ENCODE data around the gene RASA1.
A peak's percentile ranks its signal among the peaks of the same experiment; 100 is the strongest.

The RASA1 gene

GRCh38 chr5:87340716-87341115, 73.0 kb downstream of the RASA1 start:
- Mint-ChIP-seq H3K4me3 (peak overlapping the region; percentile 58), H3K4me1 (peaks cover 26% of the 10 kb centered on the region)
- DNase-seq (ENCODE audit: low spot score in 2 of 2), result no peak

GRCh38 chr5:87347272-87347671, 79.6 kb downstream of the RASA1 start:
- Mint-ChIP-seq H3K27me3 (no peaks in the 10 kb centered on the region), H3K36me3 (ENCODE audit: insufficient read depth) (peaks cover 13% of the 10 kb centered on the region), H3K27ac (ENCODE audit: low read depth) (no peak overlapping the region), H3K9me3 (no peaks in the 10 kb centered on the region), H3K4me3 (no peak overlapping the region), H3K4me1 (peaks cover 4% of the 10 kb centered on the region)
- no peak for DNase-seq (ENCODE audit: low spot score in 2 of 2)
- no peak for ATAC-seq (replicated peaks; ENCODE audit: extremely low read depth, poor library complexity, severe bottlenecking)

More at GRCh38 chr5:87340716-87341115, 73.0 kb downstream of the RASA1 start:
- Mint-ChIP-seq H3K36me3 (ENCODE audit: insufficient read depth) (peaks cover 10% of the 10 kb centered on the region), H3K27ac (ENCODE audit: low read depth) (peak overlapping the region; percentile 90), H3K9me3 (no peaks in the 10 kb centered on the region), H3K27me3 (no peaks in the 10 kb centered on the region)
- peak; percentile 94 for ATAC-seq (replicated peaks; ENCODE audit: extremely low read depth, poor library complexity, severe bottlenecking)

GRCh38 chr5:87347841-87348240, 80.2 kb downstream of the RASA1 start:
- no peaks in the 10 kb centered on the region for H3K27me3 Mint-ChIP-seq
- DNase-seq (ENCODE audit: low spot score in 2 of 2) (no peak), ATAC-seq (replicated peaks; ENCODE audit: extremely low read depth, poor library complexity, severe bottlenecking) (no peak)
- peaks cover 12% of the 10 kb centered on the region for H3K36me3 Mint-ChIP-seq (ENCODE audit: insufficient read depth)
- H3K4me3 Mint-ChIP-seq, result no peak overlapping the region
- no peak overlapping the region for H3K27ac Mint-ChIP-seq (ENCODE audit: low read depth)
- no peaks in the 10 kb centered on the region for H3K9me3 Mint-ChIP-seq
- H3K4me1 Mint-ChIP-seq, result no peaks in the 10 kb centered on the region

- Mint-ChIP-seq H3K36me3 (ENCODE audit: insufficient read depth) (peaks cover 18% of the 10 kb centered on the region), H3K27ac (ENCODE audit: low read depth) (no peak overlapping the region), H3K4me1 (peaks cover 24% of the 10 kb centered on the region), H3K4me3 (no peak overlapping the region), H3K27me3 (no peaks in the 10 kb centered on the region), H3K9me3 (no peaks in the 10 kb centered on the region)
- no peak for ATAC-seq (replicated peaks; ENCODE audit: extremely low read depth, poor library complexity, severe bottlenecking)
- no peak for DNase-seq (ENCODE audit: low spot score in 2 of 2)
Measured at GRCh38 chr5:87354496-87354895, 86.8 kb downstream of the RASA1 start.

- Mint-ChIP-seq H3K36me3 (ENCODE audit: insufficient read depth) (peaks cover 17% of the 10 kb centered on the region), H3K4me3 (no peak overlapping the region), H3K4me1 (peaks cover 22% of the 10 kb centered on the region), H3K9me3 (no peaks in the 10 kb centered on the region), H3K27ac (ENCODE audit: low read depth) (peak overlapping the region; percentile 18), H3K27me3 (no peaks in the 10 kb centered on the region)
- ATAC-seq (replicated peaks; ENCODE audit: extremely low read depth, poor library complexity, severe bottlenecking) (no peak), DNase-seq (ENCODE audit: low spot score in 2 of 2) (no peak)
Measured at GRCh38 chr5:87359106-87359505, 91.4 kb downstream of the RASA1 start.

GRCh38 chr5:87360132-87360531, 92.4 kb downstream of the RASA1 start:
- H3K27me3 Mint-ChIP-seq, result no peaks in the 10 kb centered on the region
- no peak overlapping the region for H3K4me3 Mint-ChIP-seq
- peaks cover 17% of the 10 kb centered on the region for H3K36me3 Mint-ChIP-seq (ENCODE audit: insufficient read depth)
- DNase-seq (ENCODE audit: low spot score in 2 of 2) (no peak), ATAC-seq (replicated peaks; ENCODE audit: extremely low read depth, poor library complexity, severe bottlenecking) (no peak)
- peaks cover 21% of the 10 kb centered on the region for H3K4me1 Mint-ChIP-seq
- H3K9me3 Mint-ChIP-seq, result no peaks in the 10 kb centered on the region
- H3K27ac Mint-ChIP-seq (ENCODE audit: low read depth), result no peak overlapping the region

- Mint-ChIP-seq H3K4me3 (no peak overlapping the region), H3K36me3 (ENCODE audit: insufficient read depth) (peaks cover 15% of the 10 kb centered on the region), H3K4me1 (peaks cover 21% of the 10 kb centered on the region), H3K27me3 (no peaks in the 10 kb centered on the region), H3K9me3 (no peaks in the 10 kb centered on the region), H3K27ac (ENCODE audit: low read depth) (no peak overlapping the region)
- no peak for DNase-seq (ENCODE audit: low spot score in 2 of 2)
- ATAC-seq (replicated peaks; ENCODE audit: extremely low read depth, poor library complexity, severe bottlenecking), result no peak
Measured at GRCh38 chr5:87361031-87361445, 93.4 kb downstream of the RASA1 start.

GRCh38 chr5:87361536-87362213, 94.0 kb downstream of the RASA1 start:
- ATAC-seq (replicated peaks; ENCODE audit: extremely low read depth, poor library complexity, severe bottlenecking), result no peak
- no peak for DNase-seq (ENCODE audit: low spot score in 2 of 2)
- Mint-ChIP-seq H3K27me3 (no peaks in the 10 kb centered on the region), H3K36me3 (ENCODE audit: insufficient read depth) (peaks cover 15% of the 10 kb centered on the region), H3K27ac (ENCODE audit: low read depth) (no peak overlapping the region), H3K4me1 (peaks cover 21% of the 10 kb centered on the region), H3K9me3 (no peaks in the 10 kb centered on the region), H3K4me3 (no peak overlapping the region)

GRCh38 chr5:87367243-87367642, 99.6 kb downstream of the RASA1 start:
- H3K4me3 Mint-ChIP-seq, result no peak overlapping the region
- H3K27ac Mint-ChIP-seq (ENCODE audit: low read depth), result peak overlapping the region; percentile 32
- no peaks in the 10 kb centered on the region for H3K9me3 Mint-ChIP-seq
- DNase-seq (ENCODE audit: low spot score in 2 of 2), result no peak
- no peak for ATAC-seq (replicated peaks; ENCODE audit: extremely low read depth, poor library complexity, severe bottlenecking)
- peaks cover 24% of the 10 kb centered on the region for H3K36me3 Mint-ChIP-seq (ENCODE audit: insufficient read depth)
- no peaks in the 10 kb centered on the region for H3K27me3 Mint-ChIP-seq
- peaks cover 6% of the 10 kb centered on the region for H3K4me1 Mint-ChIP-seq

GRCh38 chr5:87368601-87369000, 100.9 kb downstream of the RASA1 start:
- Mint-ChIP-seq H3K27ac (ENCODE audit: low read depth) (no peak overlapping the region), H3K4me3 (no peak overlapping the region), H3K4me1 (peaks cover 6% of the 10 kb centered on the region), H3K9me3 (no peaks in the 10 kb centered on the region), H3K36me3 (ENCODE audit: insufficient read depth) (peaks cover 29% of the 10 kb centered on the region), H3K27me3 (no peaks in the 10 kb centered on the region)
- DNase-seq (ENCODE audit: low spot score in 2 of 2) (no peak), ATAC-seq (replicated peaks; ENCODE audit: extremely low read depth, poor library complexity, severe bottlenecking) (no peak)

- Mint-ChIP-seq H3K4me3 (no peak overlapping the region), H3K9me3 (no peaks in the 10 kb centered on the region), H3K27ac (ENCODE audit: low read depth) (no peak overlapping the region), H3K36me3 (ENCODE audit: insufficient read depth) (peaks cover 26% of the 10 kb centered on the region), H3K4me1 (peaks cover 5% of the 10 kb centered on the region), H3K27me3 (no peaks in the 10 kb centered on the region)
- DNase-seq (ENCODE audit: low spot score in 2 of 2), result no peak
- no peak for ATAC-seq (replicated peaks; ENCODE audit: extremely low read depth, poor library complexity, severe bottlenecking)
Measured at GRCh38 chr5:87369431-87369830, 101.7 kb downstream of the RASA1 start.

GRCh38 chr5:87372705-87373104, 105.0 kb downstream of the RASA1 start:
- Mint-ChIP-seq H3K4me3 (no peak overlapping the region), H3K36me3 (ENCODE audit: insufficient read depth) (peaks cover 47% of the 10 kb centered on the region), H3K27me3 (no peaks in the 10 kb centered on the region), H3K9me3 (no peaks in the 10 kb centered on the region), H3K27ac (ENCODE audit: low read depth) (no peak overlapping the region), H3K4me1 (peaks cover 6% of the 10 kb centered on the region)
- no peak for ATAC-seq (replicated peaks; ENCODE audit: extremely low read depth, poor library complexity, severe bottlenecking)
- no peak for DNase-seq (ENCODE audit: low spot score in 2 of 2)

GRCh38 chr5:87382224-87382623, 114.5 kb downstream of the RASA1 start:
- ATAC-seq (replicated peaks; ENCODE audit: extremely low read depth, poor library complexity, severe bottlenecking), result no peak
- no peak for DNase-seq (ENCODE audit: low spot score in 2 of 2)
- Mint-ChIP-seq H3K4me3 (no peak overlapping the region), H3K27me3 (no peaks in the 10 kb centered on the region), H3K36me3 (ENCODE audit: insufficient read depth) (peaks cover 49% of the 10 kb centered on the region), H3K4me1 (peaks cover 17% of the 10 kb centered on the region), H3K27ac (ENCODE audit: low read depth) (no peak overlapping the region), H3K9me3 (no peaks in the 10 kb centered on the region)

Data from central memory CD8-positive, alpha-beta T cell (primary cell).